GM19025 (cell line): ENCODE measurements around the gene PLIN1.

Experiments
- ATAC-seq: cut with Tn5 transposase; IDR thresholded peaks from one replicate; pipeline ENCODE4 v1.9.1; 2021; ENCODE audit warnings: mild to moderate bottlenecking, low read depth, moderate library complexity; ENCODE audit not compliant: unreplicated experiment

PLIN1 gene

DNA sequence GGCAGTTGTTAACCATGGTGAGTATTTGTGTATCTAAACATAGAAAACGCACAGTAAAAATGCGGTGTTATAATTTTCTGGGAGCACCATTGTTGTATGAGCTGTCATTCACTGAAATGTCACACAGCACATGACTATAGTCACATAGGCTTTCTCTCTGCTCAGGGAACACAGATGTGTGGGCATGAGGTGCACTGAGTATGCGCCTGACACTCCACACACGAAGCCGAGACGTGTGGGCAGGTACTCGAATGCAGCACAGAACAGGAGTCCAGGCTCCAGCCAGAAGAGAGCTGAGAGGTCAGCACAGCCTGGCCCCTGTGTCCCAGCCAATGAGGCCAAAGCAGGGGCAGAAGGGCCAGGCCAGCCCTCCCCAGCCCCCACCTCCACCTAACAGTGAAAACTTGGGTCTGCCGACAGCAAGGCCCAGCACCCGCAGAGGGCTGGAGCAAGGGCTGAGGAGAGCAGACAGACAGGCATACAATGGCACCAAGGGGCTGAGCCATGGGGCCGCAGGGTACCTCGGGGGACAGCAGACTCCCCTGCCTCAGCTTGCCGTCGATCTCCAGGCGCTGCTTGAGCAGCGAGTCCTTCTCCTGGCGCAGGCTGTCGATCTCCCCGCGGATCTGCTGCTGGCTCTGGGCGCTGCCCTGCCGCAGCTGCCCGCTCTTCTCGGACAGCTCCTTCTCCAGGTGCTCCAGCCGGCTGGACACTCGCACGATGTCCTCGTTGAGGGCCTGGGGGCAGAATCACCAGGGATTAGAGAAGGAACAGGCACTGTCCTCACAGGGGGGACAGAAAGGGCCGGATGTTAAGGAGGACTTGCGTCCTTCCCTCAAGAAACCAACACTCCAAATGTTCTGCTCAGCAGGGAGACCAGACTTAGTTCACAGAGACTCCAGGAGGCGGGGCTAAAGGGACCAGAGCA, 47.9 kb downstream of the PLIN1 start:
- ATAC-seq: no peak

DNA sequence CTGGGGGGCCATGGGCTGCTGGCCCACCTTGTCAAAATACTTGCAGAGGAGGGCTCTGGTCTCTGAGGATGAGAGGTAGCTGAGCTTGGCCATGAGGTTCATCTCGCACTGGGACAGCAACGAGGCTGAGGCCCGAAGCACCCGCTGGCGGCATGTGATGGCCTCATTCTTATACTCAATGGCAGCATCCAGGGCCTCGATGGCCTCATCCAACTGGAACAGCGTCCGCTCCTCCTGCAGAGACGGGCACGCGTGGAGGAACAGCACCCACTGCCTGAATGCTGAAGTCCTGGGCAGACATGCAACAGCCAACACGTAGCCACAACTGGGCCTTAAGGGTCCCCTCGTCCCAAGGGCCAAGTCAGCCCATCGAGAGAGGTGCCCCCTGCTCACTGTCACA, 48.9 kb downstream of the PLIN1 start:
- no peak for ATAC-seq

DNA sequence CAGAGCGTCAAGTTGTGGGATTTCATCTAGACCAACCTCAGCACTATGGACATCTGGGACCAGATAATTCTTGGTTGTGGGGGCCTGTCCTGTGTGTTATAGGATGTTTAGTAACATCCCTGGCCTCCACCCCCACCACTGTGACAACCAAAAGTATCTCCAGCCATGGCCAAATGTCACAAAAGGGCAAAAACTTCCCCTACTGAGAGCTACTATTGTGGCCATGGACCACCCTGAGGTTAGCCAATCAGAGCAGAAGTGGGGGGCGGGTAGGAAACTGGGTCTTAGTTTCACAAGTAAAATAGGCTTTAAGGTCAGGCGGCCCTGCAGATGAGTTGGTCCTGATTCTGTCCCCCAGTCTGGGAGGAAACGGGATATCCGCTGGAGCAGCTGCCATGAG, 49.3 kb downstream of the PLIN1 start:
- no peak for ATAC-seq

DNA sequence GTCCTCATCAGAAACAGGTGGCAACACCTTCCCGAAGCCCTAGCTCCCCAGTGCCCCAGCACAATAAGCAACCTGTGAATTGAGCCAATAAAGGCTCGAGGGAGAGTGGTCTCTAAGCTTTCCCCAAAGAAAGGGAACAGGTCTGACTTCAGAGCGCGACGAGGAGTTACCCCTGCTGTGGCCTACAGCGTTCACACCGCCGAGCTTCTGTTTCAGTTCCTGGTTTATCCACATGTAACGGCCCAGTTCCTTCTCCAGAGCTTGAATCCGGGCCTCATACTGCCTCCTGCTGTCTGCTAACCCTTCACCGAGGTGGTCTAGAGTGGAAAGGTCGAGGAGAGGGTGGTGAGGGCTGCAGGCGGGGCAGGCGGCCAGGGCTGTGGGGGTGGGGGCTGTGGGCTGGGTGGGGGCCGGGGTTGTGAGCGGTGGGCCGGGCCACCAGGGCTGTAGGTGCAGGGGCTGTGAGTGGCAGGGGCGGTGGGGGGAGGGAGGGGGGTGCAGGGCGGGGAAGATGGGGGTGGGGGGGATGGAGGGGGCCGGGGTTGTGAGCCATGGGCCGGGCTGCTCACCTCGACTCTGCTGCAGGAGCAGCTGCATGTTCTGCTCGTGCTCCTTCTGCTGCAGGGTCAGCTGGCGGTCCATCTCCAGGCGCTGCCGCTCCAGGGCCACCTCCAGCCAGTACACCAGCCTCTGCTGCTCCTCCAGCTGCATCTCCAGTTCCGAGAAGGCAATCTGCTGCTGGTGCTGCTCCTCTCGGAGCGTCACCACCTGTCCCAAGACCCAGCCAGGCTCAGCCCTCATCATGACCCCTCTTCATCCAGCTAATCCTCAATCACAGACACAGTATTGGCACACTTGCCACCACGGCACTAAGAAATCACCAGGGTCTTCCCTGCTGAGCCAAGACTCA, 50.1 kb downstream of the PLIN1 start:
- ATAC-seq: no peak

DNA sequence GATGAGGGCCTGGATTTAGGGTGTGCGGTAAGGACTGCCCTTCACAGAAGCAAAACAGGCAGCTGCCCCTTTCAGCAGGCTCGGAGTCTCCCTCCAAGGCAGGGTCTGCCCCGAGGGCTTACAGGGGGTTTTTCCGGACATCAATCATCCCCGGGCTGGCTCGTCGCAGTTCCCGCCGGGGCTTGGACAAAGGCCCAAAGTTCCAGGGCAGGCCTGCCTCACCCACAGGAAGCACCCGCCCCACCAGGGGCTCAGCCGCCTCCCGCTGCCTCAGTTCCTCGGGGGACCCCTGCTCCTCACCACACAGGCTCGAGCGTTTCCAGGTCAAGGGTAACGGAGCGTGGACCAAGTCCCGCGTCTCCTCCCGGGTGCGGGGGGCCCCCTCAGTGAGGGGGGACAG, 50.9 kb downstream of the PLIN1 start:
- no peak for ATAC-seq

DNA sequence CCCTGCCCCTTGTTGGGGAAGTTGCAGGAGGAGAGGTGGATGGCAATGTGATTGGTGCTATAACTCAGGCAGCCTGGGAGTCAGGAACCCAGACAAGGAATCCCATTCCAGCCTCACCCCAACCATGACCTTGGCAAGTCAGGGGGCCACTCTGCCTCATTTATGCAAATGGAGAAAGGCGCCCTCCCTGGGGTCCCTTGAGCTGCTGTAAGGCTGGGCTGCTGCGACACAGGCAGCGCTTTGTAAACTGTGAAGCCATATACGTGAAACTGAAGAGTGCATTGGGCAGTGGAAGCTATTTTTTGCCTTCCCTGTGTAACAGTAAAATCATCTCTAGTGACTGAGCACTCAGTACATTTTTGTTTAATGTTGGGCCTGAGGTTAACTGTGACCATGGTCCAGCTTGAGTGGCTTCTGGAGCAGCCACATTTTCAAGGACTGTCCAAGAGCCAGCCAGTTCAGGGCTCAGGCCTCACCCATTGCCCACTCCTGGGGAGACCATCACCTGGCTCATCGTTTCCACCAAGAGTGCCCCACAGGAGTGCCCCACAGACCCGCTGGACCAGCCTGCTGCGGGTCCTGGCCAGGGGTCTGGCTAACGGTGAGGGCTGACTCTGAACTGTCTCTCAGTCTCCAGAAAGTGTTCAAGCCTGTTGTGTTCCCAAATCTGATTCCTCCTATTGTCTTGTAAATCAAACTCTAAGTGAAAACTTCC, 51.8 kb downstream of the PLIN1 start:
- ATAC-seq: no peak

DNA sequence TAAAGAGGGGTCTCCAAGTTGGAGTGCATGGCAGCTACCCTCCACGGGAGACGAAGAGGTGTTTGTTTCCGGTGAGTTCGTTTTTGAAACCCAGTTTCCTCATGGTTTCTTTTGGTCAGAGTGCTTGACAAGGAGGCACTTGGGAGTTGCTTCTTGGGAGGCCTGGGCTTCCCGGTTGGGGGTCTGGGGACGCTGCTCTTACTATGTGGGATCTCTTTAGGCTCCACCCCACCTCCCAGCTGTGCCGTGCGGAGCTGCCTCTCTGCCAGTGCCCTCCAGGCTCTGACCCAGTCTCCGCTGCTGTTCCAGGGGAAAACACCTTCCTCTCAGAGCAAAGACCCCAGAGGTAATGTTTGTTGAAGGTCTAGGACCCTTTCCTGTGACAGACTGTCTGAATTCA, 53.5 kb downstream of the PLIN1 start:
- ATAC-seq: no peak

DNA sequence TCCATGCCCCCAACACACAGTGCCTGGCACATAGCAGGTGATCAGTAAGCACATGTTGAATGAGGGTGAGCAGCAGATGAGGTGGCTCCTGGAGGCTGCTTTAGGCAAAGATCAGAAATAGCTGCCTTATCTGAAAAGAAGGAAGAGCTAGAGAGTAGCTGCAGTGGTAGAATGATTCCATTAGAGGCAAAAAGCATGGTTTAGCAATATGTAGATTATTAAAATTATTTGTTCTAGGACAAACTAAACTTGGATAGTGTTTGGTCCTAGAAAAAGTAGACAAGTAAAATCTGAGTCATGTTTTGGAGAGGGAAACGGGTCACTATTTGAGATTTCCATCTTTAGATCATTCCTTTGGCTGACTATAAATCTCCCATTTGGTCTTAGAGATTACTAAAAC, 56.0 kb downstream of the PLIN1 start:
- ATAC-seq: no peak

DNA sequence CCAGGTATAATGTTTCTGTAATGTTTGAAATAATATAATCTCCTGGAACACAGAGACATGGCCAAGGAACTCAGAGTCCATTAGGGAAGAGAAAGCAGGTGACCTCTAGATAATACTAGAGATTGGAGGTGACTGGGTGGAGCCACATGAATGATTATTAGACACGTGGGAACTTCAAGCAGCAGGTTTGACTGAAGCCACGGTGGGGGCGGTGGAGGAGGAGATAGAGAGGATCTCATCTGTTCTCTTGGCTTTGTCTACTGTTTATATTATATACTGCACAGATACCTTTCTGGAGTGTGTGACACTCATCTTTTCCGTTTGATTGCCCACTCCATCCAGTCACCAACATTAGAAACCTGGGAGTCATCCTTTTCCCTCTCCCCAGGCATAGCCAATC, 57.6 kb downstream of the PLIN1 start:
- no peak for ATAC-seq

DNA sequence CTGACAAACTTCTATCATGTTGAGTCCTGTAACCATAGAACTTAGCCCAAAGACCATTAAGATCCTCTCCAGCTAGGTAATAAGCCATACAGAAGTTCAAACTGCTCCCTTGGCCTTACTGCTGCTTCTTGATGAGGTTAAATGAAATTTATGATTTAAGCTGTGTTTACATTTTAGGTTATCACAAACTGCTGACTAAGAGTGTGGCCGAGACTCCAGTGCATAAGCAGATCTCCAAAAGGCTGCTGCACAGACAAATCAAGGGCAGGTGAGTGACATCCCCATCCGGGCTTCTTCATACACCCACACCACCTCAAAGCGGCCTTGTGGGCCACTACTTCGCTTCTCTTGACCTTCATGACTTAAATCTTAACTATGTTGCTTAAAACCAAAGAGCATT, 62.9 kb downstream of the PLIN1 start:
- no peak for ATAC-seq

DNA sequence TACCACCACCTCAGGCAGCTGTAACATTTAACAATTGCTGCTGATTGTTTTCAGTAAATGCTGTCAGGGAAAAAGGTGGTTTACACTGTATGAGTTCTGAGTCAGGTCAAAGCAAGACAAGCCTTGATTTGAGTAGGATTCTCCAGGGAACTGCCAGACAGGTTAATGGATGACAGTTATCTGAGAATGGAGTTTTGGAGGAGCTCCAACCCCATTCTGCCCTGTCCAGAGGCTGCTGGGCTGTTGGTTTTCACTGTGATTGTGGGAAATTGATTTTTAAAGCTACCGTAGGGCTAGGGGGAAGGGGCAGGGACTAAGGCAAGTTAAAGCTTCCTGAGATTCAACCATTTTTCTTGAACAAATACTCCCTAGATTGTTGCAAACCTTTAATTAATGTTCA, 64.0 kb downstream of the PLIN1 start:
- ATAC-seq: no peak
